ENCODE measurements around the gene MSMP. TPM values are rescaled to one million over a fixed set of nuclear protein-coding genes. Genes with fewer than 3 reads are reported as not detected.
A peak's percentile ranks its signal among the peaks of the same experiment; 100 is the strongest.

MSMP gene
- total and polyA plus RNA-seq, 9 of the 15 experiments (the other 6 are each of a cell fraction or from before 2014, with no cell fraction given) = 0.60 TPM; not detected in 8

DNA sequence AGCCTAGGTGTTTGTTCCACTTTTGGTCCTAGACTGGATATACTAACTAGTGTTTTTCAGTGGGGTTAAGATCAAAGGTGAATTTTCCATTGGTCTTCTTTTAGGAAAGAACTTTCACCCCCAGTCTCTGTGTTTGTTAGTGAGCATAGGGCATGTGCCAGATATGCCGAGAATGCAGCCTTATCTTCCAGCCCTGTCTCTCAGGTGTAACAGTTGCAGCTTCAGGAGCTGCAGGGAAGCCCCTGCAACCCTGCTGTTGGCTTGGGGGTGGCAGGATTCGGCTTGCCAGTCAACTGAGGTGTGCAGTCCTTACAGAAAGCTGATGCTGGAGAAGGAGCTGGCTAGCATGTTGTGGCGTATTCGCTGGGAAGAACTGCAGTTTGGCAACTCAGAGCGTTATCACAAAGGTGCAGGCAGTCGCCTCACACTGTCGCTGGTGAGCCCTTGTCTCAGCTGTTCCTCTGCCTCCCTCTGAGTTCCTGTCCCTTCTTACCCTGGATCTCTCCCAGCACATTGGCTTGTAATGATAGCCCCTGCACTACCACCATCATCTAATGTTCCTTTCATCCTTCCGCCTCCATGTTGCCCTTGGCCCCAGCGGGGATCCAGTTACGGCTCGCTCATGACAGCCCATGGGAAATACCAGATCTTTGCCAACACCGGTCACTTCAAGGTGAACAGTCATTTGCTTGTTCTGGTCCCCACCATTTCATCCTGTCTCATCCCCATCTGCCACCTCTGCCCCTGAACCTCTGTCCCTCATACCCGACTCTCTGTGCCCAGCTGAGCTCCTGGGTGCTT lies 47.5 kb upstream of the MSMP start (continued):
- no peak for TF ChIP-seq CHAMP1 (IDR thresholded peaks at IDR 0.05)
- TF ChIP-seq DMBX1 (CRISPR knock-in tag; IDR thresholded peaks at IDR 0.05; ENCODE audit: borderline replicate concordance) = no peak
- TF ChIP-seq ZBTB1 (CRISPR knock-in tag; IDR thresholded peaks at IDR 0.05; ENCODE audit: borderline replicate concordance, low read depth) = no peak
- TF ChIP-seq ZBED1 (IDR thresholded peaks at IDR 0.05) = no peak
- 0 out of 2 replicates have a peak, but pooled peaks have one; percentile 16 for TF ChIP-seq MTA2 (IDR thresholded peaks at IDR 0.05; ENCODE audit: low read depth)
- TF ChIP-seq TAL1 (IDR thresholded peaks at IDR 0.05) = peak; percentile 74
- no peak for TF ChIP-seq PRPF4 (IDR thresholded peaks at IDR 0.05; ENCODE audit: insufficient read depth, low read depth, low read length, poor library complexity, severe bottlenecking)
- TF ChIP-seq NFIX (CRISPR knock-in tag; IDR thresholded peaks at IDR 0.05; ENCODE audit: low read depth) = no peak
- no peak for TF ChIP-seq SP1 (CRISPR knock-in tag; IDR thresholded peaks at IDR 0.05)
- TF ChIP-seq YBX1 (IDR thresholded peaks at IDR 0.05) = no peak
- TF ChIP-seq KDM1A (IDR thresholded peaks at IDR 0.05) = no peak; a peak in 1 of 4 replicates
- TF ChIP-seq FUS (optimal IDR thresholded peaks at IDR 0.05; ENCODE audit: low read depth, low read length) = no peak
- TF ChIP-seq KLF1 (tag; IDR thresholded peaks at IDR 0.05) = no peak
- TF ChIP-seq ZNF121 (CRISPR knock-in tag; conservative IDR thresholded peaks at IDR 0.05) = no peak
- TF ChIP-seq HDAC3 (IDR thresholded peaks at IDR 0.05; ENCODE audit: borderline replicate concordance, partially characterized antibody) = no peak
- peak; percentile 74 for TF ChIP-seq DACH1 (IDR thresholded peaks at IDR 0.05; ENCODE audit: partially characterized antibody)
- 0 out of 2 replicates have a peak, but pooled peaks have one; percentile 12 for TF ChIP-seq SPI1 (IDR thresholded peaks at IDR 0.05; ENCODE audit: borderline replicate concordance, low read depth, low read length)
- TF ChIP-seq ZZZ3 (IDR thresholded peaks at IDR 0.05) = no peak
- TF ChIP-seq ZNF507 (tag; conservative IDR thresholded peaks at IDR 0.05) = no peak
- TF ChIP-seq BMI1 (IDR thresholded peaks at IDR 0.05; ENCODE audit: low read length) = no peak
- no peak for TF ChIP-seq HNRNPUL1 (IDR thresholded peaks at IDR 0.05; ENCODE audit: low read length)
- peak; percentile 71 for TF ChIP-seq TEAD4 (IDR thresholded peaks at IDR 0.05; ENCODE audit: low read length)
- no peak for TF ChIP-seq TEAD4 (CRISPR knock-in tag; IDR thresholded peaks at IDR 0.05; ENCODE audit: borderline replicate concordance)
- TF ChIP-seq ZNF699 (CRISPR knock-in tag; IDR thresholded peaks at IDR 0.05; ENCODE audit: insufficient replicate concordance) = no peak
- no peak for TF ChIP-seq CCAR2 (IDR thresholded peaks at IDR 0.05; ENCODE audit: low read depth, low read length)
- TF ChIP-seq EP300 (IDR thresholded peaks at IDR 0.05; ENCODE audit: low read length) = peak; percentile 25; the same call in 1 of the 2 replicates
- no peak for TF ChIP-seq SREBF2 (CRISPR knock-in tag; IDR thresholded peaks at IDR 0.05)
- TF ChIP-seq NR1H2 (CRISPR knock-in tag; IDR thresholded peaks at IDR 0.05) = no peak
- no peak for TF ChIP-seq MAX (CRISPR knock-in tag; IDR thresholded peaks at IDR 0.05)
- TF ChIP-seq SIN3A (IDR thresholded peaks at IDR 0.05; ENCODE audit: borderline replicate concordance in 2 of 2, control insufficient read depth in 1 of 2, low read depth in 2 of 2, low read length in 2 of 2) = no peak

All from K562 (cell line).